ENCODE measurements around the gene ADAM17. TPM values are rescaled to one million over a fixed set of nuclear protein-coding genes. Genes with fewer than 3 reads are reported as not detected.

Gene ADAM17
- total and polyA plus RNA-seq, 5 donors from 2014 or later = 11.8 to 34.1 (median 14.3) TPM

DNA sequence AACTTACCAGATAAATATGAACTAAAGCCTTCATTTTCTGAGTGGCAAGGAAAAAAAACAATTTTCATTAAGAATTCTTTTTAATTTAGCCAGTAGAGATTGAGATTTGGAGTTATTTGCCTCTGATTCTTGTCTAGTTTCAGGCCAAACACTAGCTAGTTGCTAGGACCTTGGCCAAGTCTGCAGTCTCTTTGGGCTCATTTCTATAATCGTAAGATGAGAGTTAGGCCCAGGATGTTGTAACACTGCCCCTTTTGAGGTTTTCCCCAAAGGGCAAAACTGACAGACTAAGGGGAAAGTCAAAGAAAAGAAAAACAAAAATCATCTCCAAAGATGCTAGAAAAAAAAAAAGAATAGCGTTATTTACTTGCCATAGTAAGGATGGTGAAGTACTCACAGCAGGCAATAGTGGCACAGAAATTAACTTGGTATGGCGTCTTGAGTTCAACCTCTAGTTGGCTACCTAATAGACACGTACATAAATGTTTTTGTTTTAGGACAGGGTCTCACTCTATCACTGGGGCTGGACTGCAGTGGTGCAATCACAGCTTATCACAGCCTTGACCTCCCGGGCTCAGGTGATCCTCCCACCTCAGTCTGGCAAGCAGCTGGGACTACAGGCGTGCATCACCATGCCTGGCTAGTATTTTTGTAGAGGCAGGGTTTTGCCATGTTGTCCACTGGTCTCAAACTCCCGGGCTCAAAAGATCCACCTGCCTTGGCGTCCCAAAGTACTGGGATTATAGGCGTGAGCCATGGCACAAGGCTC, 23.0 kb upstream of the ADAM17 start:
- no peaks in the 10 kb centered on the region for H3K9me3 ChIP-seq (ENCODE audit: control insufficient read depth in 2 of 2, low read length in 2 of 2)
- ATAC-seq (ENCODE audit: low read depth in 2 of 2) (no peak), DNase-seq (no peak)
- Mint-ChIP-seq H3K9me3 (no peaks in the 10 kb centered on the region), H3K27me3 (no peaks in the 10 kb centered on the region), H3K4me1 (peaks cover 0 to 8% (median 3%) of the 10 kb centered on the region in 4 donors), H3K27ac (no peak overlapping the region), H3K4me3 (no peak overlapping the region), H3K36me3 (peaks cover 8% of the 10 kb centered on the region)
- peaks cover 4% of the 10 kb centered on the region for H3K36me3 ChIP-seq (ENCODE audit: control insufficient read depth, insufficient read depth, low read length)
- H3K27me3 ChIP-seq (ENCODE audit: control insufficient read depth, insufficient read depth, low read length) = no peaks in the 10 kb centered on the region
- H3K27ac ChIP-seq (ENCODE audit: insufficient read depth, low read length, poor library complexity, severe bottlenecking) = no peak overlapping the region
- no peaks in the 10 kb centered on the region for H3K4me1 ChIP-seq (ENCODE audit: control insufficient read depth, insufficient read depth, low read length, poor library complexity, severe bottlenecking)
- no peak overlapping the region for H3K4me3 ChIP-seq (ENCODE audit: low read depth, low read length)

DNA sequence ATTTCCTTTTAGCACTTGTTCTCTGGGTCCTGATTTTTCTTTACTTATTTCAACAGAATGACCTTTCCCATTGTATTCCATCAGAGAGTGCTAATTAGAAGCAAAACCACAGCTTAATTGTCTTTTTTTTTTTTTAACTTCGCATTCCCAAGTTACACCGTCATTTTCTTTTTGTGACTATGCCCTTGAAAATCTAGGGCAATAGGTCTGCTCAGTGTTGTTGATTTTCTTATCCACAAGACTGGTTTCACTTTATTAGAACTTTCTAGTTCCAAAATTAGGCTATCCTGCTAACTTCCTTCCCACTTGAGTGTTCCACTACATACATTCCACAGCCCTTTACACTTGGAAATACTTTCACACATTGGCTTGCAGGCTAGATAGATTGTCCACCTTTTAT, 18.7 kb upstream of the ADAM17 start:
- Mint-ChIP-seq H3K27me3 (no peaks in the 10 kb centered on the region), H3K27ac (no peak overlapping the region), H3K4me3 (no peak overlapping the region), H3K9me3 (no peaks in the 10 kb centered on the region), H3K36me3 (no peaks in the 10 kb centered on the region), H3K4me1 (peaks cover 0 to 8% (median 4%) of the 10 kb centered on the region in 4 donors)
- Histone ChIP-seq H3K27me3 (ENCODE audit: control insufficient read depth, insufficient read depth, low read length) (no peaks in the 10 kb centered on the region), H3K4me1 (ENCODE audit: control insufficient read depth, insufficient read depth, low read length, poor library complexity, severe bottlenecking) (no peaks in the 10 kb centered on the region), H3K9me3 (ENCODE audit: control insufficient read depth in 2 of 2, low read length in 2 of 2) (no peaks in the 10 kb centered on the region), H3K36me3 (ENCODE audit: control insufficient read depth, insufficient read depth, low read length) (no peaks in the 10 kb centered on the region), H3K4me3 (ENCODE audit: low read depth, low read length) (no peak overlapping the region), H3K27ac (ENCODE audit: insufficient read depth, low read length, poor library complexity, severe bottlenecking) (no peak overlapping the region)
- no peak for DNase-seq
- no peak for ATAC-seq (ENCODE audit: low read depth in 2 of 2)

DNA sequence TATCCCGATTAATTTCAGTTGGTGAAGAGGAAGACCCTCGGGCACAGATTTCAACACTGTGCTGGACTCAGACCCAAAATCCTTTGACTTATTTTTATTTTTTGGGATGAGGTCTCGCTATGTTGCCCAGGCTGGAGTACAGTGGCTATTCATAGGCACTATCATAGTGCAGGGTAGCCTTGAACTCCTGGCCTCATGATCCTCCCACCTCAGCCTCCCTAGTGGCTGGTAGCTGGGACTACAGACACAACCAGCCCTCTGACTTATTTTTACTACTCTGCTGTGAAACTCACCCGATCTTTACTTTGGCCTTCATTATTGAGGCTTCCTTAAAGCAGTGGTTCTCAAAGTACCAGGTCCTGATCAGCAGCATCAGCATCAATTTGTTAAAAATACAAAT, 18.2 kb upstream of the ADAM17 start:
- H3K9me3 ChIP-seq (ENCODE audit: control insufficient read depth in 2 of 2, low read length in 2 of 2) = no peaks in the 10 kb centered on the region
- no peak overlapping the region for H3K4me3 Mint-ChIP-seq
- H3K36me3 Mint-ChIP-seq = no peaks in the 10 kb centered on the region
- H3K36me3 ChIP-seq (ENCODE audit: control insufficient read depth, insufficient read depth, low read length) = no peaks in the 10 kb centered on the region
- H3K4me1 Mint-ChIP-seq = peaks cover 0 to 8% (median 4%) of the 10 kb centered on the region in 4 donors
- H3K9me3 Mint-ChIP-seq = no peaks in the 10 kb centered on the region
- DNase-seq (no peak), ATAC-seq (ENCODE audit: low read depth in 2 of 2) (no peak)
- no peak overlapping the region for H3K4me3 ChIP-seq (ENCODE audit: low read depth, low read length)
- H3K27me3 Mint-ChIP-seq = no peaks in the 10 kb centered on the region
- no peak overlapping the region for H3K27ac ChIP-seq (ENCODE audit: insufficient read depth, low read length, poor library complexity, severe bottlenecking)
- H3K27me3 ChIP-seq (ENCODE audit: control insufficient read depth, insufficient read depth, low read length) = no peaks in the 10 kb centered on the region
- no peak overlapping the region for H3K27ac Mint-ChIP-seq
- H3K4me1 ChIP-seq (ENCODE audit: control insufficient read depth, insufficient read depth, low read length, poor library complexity, severe bottlenecking) = no peaks in the 10 kb centered on the region

DNA sequence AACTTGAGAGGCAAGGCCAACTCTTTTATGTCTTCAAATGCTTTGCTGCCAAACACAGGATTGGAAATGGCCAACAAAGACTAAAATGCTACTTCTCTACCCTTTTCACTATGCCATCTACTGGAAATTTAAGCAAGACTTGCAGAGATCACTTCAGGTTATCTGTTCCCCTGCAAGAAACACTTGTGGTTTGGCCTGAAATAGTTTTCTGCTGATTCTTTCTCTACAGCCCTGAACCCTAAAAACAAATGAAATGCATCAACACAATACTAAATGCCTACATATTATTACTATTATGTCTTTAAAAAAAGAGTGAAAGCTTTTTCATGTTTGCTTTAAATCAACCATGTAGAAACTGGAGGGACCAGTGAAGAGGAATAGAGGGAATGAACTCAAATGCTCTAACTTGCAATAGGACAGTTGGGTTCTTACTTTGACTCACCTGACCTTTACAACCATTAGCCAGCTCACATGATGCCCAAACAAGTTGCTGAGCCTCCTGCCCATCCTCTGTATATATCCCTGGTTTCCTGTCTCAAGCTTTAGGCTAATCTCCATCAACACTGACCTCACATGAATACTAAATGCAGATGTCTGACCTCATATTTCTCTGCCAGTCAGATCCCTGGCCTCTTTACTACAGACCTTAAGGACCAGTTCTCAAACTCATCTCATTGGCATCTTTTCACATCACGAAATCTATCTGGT, 17.5 kb upstream of the ADAM17 start:
- no peak for DNase-seq
- no peaks in the 10 kb centered on the region for H3K9me3 Mint-ChIP-seq

DNA sequence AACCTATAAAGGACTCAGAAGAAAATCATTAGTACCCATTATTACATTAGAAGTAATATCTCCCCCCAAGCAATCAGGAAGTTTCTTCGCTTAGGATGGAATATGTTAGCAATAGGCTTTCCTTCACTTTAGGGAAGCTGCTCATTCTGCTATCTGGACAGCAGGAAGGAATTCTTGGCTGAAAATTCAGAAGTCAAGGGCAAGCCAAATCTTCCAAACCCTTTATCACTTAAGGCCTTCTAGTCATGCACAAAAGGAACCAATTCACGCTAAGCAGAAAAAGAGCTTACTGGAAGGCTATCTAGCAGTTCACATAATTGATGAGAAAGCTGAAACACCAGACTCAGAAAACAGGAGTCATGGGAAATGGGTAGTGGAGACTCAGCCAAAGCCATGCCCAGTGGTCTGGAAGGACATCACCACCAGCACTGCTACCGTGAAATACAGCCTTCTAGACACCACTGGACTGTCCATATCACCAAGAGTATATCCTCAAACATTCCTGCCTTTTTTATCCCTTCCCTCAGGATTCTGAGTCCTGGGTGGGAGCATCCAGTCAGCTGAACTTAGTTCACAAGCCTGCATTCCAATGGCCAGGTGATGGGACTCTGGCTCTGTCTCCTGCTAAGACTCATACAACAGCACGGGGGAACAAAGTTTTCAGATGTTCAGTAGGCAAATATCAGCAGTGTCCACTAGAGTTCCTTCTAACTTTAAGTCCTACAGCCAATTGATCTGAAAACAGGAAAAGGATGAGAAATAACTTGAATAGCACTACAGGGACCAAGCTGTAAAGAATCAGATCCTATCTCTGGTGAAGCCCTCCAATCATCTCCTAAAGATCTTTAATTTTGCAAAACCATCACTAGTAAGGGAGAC, 14.8 kb upstream of the ADAM17 start:
- Histone ChIP-seq H3K27me3 (ENCODE audit: control insufficient read depth, insufficient read depth, low read length) (no peaks in the 10 kb centered on the region), H3K27ac (ENCODE audit: insufficient read depth, low read length, poor library complexity, severe bottlenecking) (no peak overlapping the region), H3K4me3 (ENCODE audit: low read depth, low read length) (no peak overlapping the region), H3K4me1 (ENCODE audit: control insufficient read depth, insufficient read depth, low read length, poor library complexity, severe bottlenecking) (no peaks in the 10 kb centered on the region), H3K36me3 (ENCODE audit: control insufficient read depth, insufficient read depth, low read length) (no peaks in the 10 kb centered on the region), H3K9me3 (ENCODE audit: control insufficient read depth in 2 of 2, low read length in 2 of 2) (no peaks in the 10 kb centered on the region)
- Mint-ChIP-seq H3K9me3 (no peaks in the 10 kb centered on the region), H3K4me1 (peaks cover 0 to 8% (median 3%) of the 10 kb centered on the region in 4 donors), H3K27ac (no peak overlapping the region), H3K4me3 (no peak overlapping the region), H3K36me3 (no peaks in the 10 kb centered on the region), H3K27me3 (no peaks in the 10 kb centered on the region)
- DNase-seq (no peak), ATAC-seq (ENCODE audit: low read depth in 2 of 2) (peak in 1 of 2 donors; percentile 14)

More for the DNA sequence above, 17.5 kb upstream of the ADAM17 start:
- Histone ChIP-seq H3K9me3 (ENCODE audit: control insufficient read depth in 2 of 2, low read length in 2 of 2) (no peaks in the 10 kb centered on the region), H3K36me3 (ENCODE audit: control insufficient read depth, insufficient read depth, low read length) (no peaks in the 10 kb centered on the region), H3K4me3 (ENCODE audit: low read depth, low read length) (no peak overlapping the region), H3K27ac (ENCODE audit: insufficient read depth, low read length, poor library complexity, severe bottlenecking) (no peak overlapping the region), H3K27me3 (ENCODE audit: control insufficient read depth, insufficient read depth, low read length) (no peaks in the 10 kb centered on the region), H3K4me1 (ENCODE audit: control insufficient read depth, insufficient read depth, low read length, poor library complexity, severe bottlenecking) (no peaks in the 10 kb centered on the region)
- Mint-ChIP-seq H3K36me3 (no peaks in the 10 kb centered on the region), H3K27me3 (no peaks in the 10 kb centered on the region), H3K4me3 (no peak overlapping the region), H3K4me1 (peaks cover 0 to 8% (median 3%) of the 10 kb centered on the region in 4 donors), H3K27ac (no peak overlapping the region)
- ATAC-seq (ENCODE audit: low read depth in 2 of 2) = no peak

DNA sequence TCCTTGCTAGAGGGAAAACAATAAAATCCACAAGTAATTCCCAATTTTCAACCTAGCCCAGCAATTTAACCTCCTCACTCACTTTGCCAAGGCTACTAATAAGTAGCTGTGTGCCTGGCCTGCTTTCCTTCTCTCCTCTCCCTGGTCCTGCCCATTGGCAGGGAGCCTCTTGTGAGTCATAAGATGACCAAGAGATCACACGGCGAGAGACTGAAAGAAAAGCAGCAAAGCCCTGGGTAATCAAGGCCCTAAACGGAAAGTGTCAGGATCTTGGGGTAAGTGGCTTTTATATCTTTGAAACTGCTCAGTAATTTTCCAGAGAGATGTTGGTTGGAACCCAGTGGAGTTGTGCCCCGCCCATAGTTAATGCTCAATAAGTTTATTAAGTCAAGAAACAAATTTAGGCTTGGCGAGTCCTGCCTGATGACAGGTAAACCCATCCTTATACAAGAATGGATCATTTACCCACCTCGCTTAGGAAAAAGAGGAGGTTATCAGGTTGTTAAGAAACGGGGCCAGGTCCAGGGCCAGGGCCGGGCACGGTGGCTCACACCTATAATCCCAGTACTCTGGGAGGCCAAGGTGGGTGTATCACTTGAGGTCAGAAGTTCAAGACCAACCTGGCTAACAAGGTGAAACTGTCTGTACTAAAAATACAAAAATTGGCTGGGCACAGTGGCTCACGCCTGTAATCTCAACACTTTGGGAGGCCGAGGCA, 10.0 kb upstream of the ADAM17 start:
- ATAC-seq (ENCODE audit: low read depth in 2 of 2) (no peak), DNase-seq (no peak)
- H3K9me3 ChIP-seq (ENCODE audit: control insufficient read depth in 2 of 2, low read length in 2 of 2) = no peaks in the 10 kb centered on the region
- no peak overlapping the region for H3K27ac ChIP-seq (ENCODE audit: insufficient read depth, low read length, poor library complexity, severe bottlenecking)
- H3K4me3 ChIP-seq (ENCODE audit: low read depth, low read length) = no peak overlapping the region
- no peaks in the 10 kb centered on the region for H3K27me3 ChIP-seq (ENCODE audit: control insufficient read depth, insufficient read depth, low read length)
- Mint-ChIP-seq H3K27me3 (no peaks in the 10 kb centered on the region), H3K4me3 (no peak overlapping the region), H3K27ac (no peak overlapping the region), H3K36me3 (no peaks in the 10 kb centered on the region), H3K4me1 (peaks cover 0 to 5% (median under 1%) of the 10 kb centered on the region in 4 donors), H3K9me3 (peaks cover 0 to 2% (median 0%) of the 10 kb centered on the region in 7 donors)
- H3K36me3 ChIP-seq (ENCODE audit: control insufficient read depth, insufficient read depth, low read length) = no peaks in the 10 kb centered on the region
- no peaks in the 10 kb centered on the region for H3K4me1 ChIP-seq (ENCODE audit: control insufficient read depth, insufficient read depth, low read length, poor library complexity, severe bottlenecking)

DNA sequence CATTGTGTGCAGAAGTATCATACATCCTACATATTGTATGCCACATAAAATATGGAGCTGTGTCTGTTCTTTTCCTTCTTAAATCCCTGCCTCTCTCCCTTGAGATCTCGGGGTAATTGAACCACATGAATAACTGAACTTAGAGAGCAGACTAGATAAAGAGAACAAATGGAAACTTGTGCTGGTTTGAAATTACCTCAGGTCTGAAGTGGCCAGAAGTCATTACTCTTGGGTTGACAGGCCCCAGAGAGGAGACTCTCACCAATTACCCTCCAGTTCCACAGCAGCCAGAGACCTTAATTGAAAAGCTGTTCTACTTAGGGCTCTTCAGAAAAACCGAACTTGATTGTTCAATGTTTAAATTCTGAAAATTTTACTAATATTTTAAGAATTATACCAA, 5.0 kb upstream of the ADAM17 start:
- no peaks in the 10 kb centered on the region for H3K9me3 ChIP-seq (ENCODE audit: control insufficient read depth in 2 of 2, low read length in 2 of 2)
- H3K4me1 Mint-ChIP-seq = peaks cover 5 to 23% (median 14%) of the 10 kb centered on the region in 4 donors
- peak overlapping the region in 1 of 3 donors; percentile 34 for H3K27ac Mint-ChIP-seq
- H3K4me3 Mint-ChIP-seq = peak overlapping the region in 1 of 4 donors; percentile 64
- H3K27me3 Mint-ChIP-seq = no peaks in the 10 kb centered on the region
- DNase-seq (no peak), ATAC-seq (ENCODE audit: low read depth in 2 of 2) (no peak)
- H3K4me3 ChIP-seq (ENCODE audit: low read depth, low read length) = no peak overlapping the region
- no peaks in the 10 kb centered on the region for H3K27me3 ChIP-seq (ENCODE audit: control insufficient read depth, insufficient read depth, low read length)
- H3K4me1 ChIP-seq (ENCODE audit: control insufficient read depth, insufficient read depth, low read length, poor library complexity, severe bottlenecking) = peaks cover 10% of the 10 kb centered on the region
- H3K36me3 ChIP-seq (ENCODE audit: control insufficient read depth, insufficient read depth, low read length) = peaks cover 4% of the 10 kb centered on the region
- peaks cover 0 to 2% (median 0%) of the 10 kb centered on the region in 7 donors for H3K9me3 Mint-ChIP-seq
- no peaks in the 10 kb centered on the region for H3K36me3 Mint-ChIP-seq
- H3K27ac ChIP-seq (ENCODE audit: insufficient read depth, low read length, poor library complexity, severe bottlenecking) = no peak overlapping the region

Data from CD4-positive, CD25-positive, alpha-beta regulatory T cell (primary cell).